GM21447 (cell line): ENCODE results near the gene SOX21.
"Not testable (repeated sequence)": the region's sequence is repeated elsewhere in the genome, so short reads cannot be mapped to it uniquely, and the experiment has no call there.

Experiments
- ATAC-seq: cut with Tn5 transposase; IDR thresholded peaks from one replicate; pipeline ENCODE4 v1.9.1; 2021; ENCODE audit not compliant: unreplicated experiment

SOX21 gene

GRCh38 chr13:94712287-94712811 lies at the start of gene SOX21:
Gene SOX21 (minus strand): TSS chr13:94712545. CDS start chr13:94712049, 496 bp downstream.
- no peak for ATAC-seq

DNA sequence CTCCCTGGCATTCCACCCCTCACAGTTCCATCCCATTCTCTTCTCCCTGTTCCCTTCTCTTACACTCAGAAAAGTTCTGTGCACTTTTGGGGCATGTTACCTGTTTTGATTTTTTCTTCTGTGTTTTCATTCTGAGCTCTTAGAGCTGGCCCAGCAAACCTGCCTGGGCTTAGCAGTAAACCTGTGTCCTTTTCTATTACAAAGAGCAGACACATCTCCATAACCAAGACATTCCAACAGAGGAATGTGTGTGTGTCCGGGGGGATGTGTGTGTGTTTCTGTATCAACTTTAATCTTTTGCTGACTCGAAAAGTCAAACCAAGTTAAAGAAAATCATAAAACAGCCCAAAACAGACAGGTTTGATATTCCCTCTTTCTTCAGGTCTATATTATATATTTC lies 49.1 kb upstream of the SOX21 start:
- no peak for ATAC-seq

DNA sequence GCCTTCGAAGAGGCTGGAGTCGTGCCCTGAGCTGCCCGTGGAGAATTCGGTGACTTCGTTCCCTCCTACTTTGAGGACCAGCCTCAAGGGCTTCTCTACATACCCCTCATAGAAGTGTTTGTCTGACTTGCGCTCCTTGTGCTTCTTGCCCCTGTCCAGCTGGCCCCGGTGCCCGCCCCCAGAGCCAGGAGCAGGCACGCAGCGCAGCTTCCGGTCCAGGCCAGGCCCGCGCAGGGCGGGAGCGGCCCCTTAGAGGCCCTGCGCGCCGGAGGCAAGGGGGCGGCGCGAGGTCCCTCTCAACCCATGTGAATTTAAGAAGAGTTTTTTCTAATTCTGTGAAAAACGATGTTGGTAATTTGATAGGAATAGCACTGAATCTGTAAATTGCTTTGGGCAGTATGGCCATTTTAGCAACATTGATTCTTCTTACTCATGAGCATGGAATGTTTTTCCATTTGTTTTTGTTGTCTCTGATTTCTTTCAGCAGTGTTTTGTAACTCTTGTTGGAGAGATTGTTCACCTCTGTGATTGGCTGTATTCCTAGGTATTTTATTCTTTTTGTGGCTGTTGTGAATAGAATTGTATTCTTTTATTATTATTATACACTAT lies 46.9 kb upstream of the SOX21 start:
- ATAC-seq: no peak

GRCh38 chr13:94758436-94758960 lies 46.2 kb upstream of the SOX21 start:
- ATAC-seq: no peak

DNA sequence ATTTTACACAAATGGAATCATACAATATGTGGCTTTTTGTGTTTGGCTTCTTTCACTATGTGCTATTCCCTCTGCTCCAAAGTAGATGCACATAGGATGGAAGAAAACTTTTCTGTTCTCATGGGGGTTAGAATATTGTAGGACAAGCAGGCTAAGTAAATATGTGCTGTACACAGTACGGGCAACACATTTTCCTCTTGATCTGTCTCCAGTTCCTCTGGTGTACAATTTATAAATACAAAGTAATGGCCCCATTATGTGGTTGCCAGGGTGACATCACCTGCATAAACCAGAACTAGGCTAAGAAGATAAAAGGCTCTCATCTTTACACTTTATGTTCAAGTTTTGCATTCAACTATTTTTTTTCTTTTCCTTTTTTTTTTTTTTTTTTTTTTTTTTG lies 41.0 kb upstream of the SOX21 start:
- no peak for ATAC-seq

DNA sequence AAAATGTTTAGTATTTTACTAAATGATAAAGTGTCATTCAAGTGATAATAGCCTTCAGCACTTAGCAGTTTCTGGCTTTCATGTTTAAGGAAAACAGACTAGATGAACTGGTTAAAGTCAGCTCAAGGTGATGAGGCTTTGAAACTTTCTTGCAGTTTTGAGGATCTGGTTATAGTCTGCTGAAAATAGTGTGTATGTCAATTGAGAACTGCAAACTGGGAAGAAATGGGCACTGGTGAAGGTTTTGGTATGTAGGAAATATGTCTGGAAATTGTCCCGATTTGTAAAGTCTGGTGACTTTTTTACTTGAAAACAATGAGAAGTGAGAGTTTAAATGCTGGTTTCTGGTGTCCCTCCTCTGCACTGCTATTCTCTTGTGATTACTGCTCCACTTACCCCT lies 36.8 kb upstream of the SOX21 start:
- no peak for ATAC-seq

DNA sequence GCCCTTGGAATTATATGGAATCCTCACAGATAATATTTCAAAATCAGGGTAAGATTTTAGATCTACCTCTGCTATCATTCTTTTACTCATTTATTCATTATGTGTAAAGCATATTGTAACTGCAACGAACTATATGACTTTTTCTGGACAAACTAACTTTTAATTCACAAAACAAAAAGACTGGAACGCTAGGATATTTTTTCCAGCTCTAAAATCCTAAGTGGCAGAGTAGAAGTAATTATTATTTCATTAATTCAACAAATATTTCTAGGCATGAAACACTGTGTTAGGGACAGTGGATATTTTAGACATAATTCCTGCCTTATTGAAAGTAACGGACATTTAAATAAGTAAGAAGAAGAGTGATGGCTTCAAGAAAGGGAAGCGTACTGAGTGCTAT lies 26.9 kb upstream of the SOX21 start:
- no peak for ATAC-seq

DNA sequence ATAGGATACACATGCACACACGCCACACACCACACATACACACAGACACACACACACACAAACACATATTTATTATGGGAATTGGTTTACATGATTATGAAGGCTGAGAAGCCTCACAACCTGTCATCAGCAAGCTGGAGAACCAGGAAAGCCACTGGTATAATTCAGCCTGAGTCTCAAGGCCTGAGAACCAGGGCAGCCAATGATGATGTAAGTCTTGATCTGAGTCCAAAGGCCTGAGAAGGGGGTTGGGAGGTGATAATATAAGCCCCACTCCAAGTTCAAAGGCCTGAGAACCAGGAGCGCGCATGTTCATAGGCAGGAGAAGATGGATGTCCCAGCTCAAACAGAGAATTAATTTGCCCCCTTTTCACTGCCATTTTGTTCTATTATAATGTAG lies 18.7 kb upstream of the SOX21 start:
- no peak for ATAC-seq

DNA sequence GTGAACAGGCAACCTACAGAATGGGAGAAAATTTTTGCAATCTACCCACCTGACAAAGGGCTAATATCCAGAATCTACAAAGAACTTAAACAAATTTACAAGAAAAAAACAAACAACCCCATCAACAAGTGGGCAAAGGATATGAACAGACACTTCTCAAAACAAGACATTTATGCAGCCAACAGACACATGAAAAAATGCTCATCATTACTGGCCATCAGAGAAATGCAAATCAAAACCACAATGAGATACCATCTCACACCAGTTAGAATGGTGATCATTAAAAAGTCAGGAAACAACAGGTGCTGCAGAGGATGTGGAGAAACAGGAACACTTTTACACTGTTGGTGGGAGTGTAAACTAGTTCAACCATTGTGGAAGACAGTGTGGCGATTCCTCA lies 17.6 kb upstream of the SOX21 start:
- not testable (repeated sequence) for ATAC-seq

DNA sequence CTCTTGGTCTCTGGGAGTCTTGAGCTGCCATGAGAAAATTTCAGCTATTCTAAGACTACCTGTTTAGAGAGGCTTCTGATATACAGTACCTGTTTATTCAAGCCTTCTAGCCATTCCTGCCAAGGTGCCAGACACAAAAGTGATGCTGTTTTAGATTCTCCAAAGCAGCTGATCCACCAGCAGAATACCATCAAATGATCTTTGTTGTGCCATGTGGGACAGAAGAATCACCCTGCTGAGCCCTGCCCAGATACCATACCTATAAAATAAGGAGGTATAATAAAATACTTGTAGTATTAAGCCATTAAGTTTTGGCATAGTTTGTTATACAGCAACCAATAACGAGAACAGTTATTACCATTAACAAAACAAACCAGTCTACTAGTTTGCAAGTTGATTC lies 14.1 kb upstream of the SOX21 start:
- ATAC-seq: no peak

GRCh38 chr13:94722609-94723345 lies 10.4 kb upstream of the SOX21 start:
- ATAC-seq: no peak

- ATAC-seq: not testable (repeated sequence)
Observed at GRCh38 chr13:94718697-94719096, 6.4 kb upstream of the SOX21 start.

DNA sequence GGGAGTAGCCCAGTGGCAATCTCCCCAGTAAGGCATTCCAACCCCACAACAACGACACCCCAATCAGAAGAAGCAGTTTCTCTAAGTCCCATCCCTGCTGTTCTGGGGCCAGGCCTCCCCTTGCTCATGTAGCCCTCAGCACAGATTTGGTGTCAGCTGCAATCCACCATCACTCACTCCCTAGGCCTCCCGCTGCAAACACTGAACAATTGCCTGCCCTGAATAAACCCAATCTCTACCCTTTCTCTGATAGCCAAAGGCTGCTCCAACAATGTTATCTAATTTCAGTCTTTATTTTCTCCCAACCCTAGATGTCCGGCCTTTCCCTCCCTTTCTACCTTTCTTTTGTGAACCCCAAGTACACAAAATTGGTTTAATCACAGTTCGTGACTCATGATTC lies 5.6 kb upstream of the SOX21 start:
- no peak for ATAC-seq

GRCh38 chr13:94716016-94716415 lies 3.7 kb upstream of the SOX21 start:
- ATAC-seq: no peak

GRCh38 chr13:94713561-94714182 lies 1.3 kb upstream of the SOX21 start:
- no peak for ATAC-seq

GRCh38 chr13:94712812-94713560 lies 641 bp upstream of the SOX21 start:
- ATAC-seq: no peak

DNA sequence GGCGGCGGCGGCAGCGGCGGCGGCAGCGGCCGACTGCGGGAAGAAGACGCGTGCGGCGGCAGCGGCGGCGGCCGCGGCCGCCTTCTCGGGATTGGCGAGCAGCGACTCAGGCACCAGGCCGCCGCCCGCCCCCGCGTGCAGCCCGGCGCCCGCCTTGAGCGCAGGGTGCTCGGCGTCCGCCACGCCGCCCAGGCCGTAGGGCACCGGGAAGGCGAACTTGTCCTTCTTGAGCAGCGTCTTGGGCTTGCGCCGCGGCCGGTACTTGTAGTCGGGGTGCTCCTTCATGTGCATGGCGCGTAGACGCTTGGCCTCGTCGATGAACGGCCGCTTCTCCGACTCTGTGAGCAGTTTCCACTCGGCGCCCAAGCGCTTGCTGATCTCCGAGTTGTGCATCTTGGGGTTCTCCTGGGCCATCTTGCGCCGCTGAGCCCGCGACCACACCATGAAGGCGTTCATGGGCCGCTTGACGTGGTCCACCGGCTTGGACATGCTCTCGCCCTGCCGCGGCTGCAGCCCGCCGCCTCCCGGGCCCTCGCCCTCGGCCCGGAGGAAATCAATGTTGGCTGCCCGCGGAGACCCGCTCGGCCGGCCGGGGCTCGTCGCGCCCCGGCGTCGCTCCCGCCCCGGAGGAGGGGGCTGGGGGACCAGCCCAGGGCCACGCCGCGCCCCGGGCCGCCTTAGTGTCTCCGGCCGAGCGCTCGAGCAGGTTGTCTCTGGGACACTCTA lies 621 bp downstream of the SOX21 start:
- no peak for ATAC-seq

GRCh38 chr13:94710881-94711560 lies 1.3 kb downstream of the SOX21 start:
- peak; percentile 58 for ATAC-seq

- ATAC-seq: no peak
Observed at GRCh38 chr13:94710065-94710781, 2.1 kb downstream of the SOX21 start.
